Endodermal cell (in vitro differentiated cells): ENCODE results near the gene ZNF14. TPM values are rescaled to one million over a fixed set of nuclear protein-coding genes. Genes with fewer than 3 reads are reported as not detected.

ENCODE experiments used
- DNase-seq: peaks from one replicate; pipeline ENCODE4 v3.0.0-alpha.2; 2017
- H3K27ac ChIP-seq: 2 replicates; pipeline ENCODE4 v1.5.1; 2013; ENCODE audit warnings: mild to moderate bottlenecking, low read depth, low read length, moderate library complexity
- H3K27me3 ChIP-seq: 2 replicates; pipeline ENCODE4 v1.6.1; 2013; ENCODE audit warnings: mild to moderate bottlenecking, low read length, moderate library complexity; ENCODE audit not compliant: insufficient read depth, control insufficient read depth, poor library complexity, severe bottlenecking
- H3K36me3 ChIP-seq: 2 replicates; pipeline ENCODE4 v1.7.0; 2013; ENCODE audit warnings: mild to moderate bottlenecking, low read length, moderate library complexity; ENCODE audit not compliant: control insufficient read depth, insufficient read depth
- H3K4me1 ChIP-seq: one replicate; pipeline ENCODE4 v1.7.0; 2013; ENCODE audit warnings: low read length; ENCODE audit not compliant: control insufficient read depth, insufficient read depth
- H3K4me3 ChIP-seq: 2 replicates; pipeline ENCODE4 v1.5.1; 2013; ENCODE audit warnings: mild to moderate bottlenecking, low read length, moderate library complexity
- H3K9ac ChIP-seq: 2 replicates; pipeline ENCODE4 v1.6.1; 2013; ENCODE audit warnings: mild to moderate bottlenecking, low read length, moderate library complexity; ENCODE audit not compliant: poor library complexity, severe bottlenecking; ENCODE audit errors: extremely low read depth
- H3K9me3 ChIP-seq: 2 replicates; pipeline ENCODE4 v1.6.1; 2013; ENCODE audit warnings: mild to moderate bottlenecking, low read length, moderate library complexity; ENCODE audit not compliant: control insufficient read depth
- H3K27ac Mint-ChIP-seq: 2 replicates; pipeline ENCODE4 v1.8.0; 2020; ENCODE audit warnings: mixed read lengths
- H3K27me3 Mint-ChIP-seq: 2 replicates; pipeline ENCODE4 v1.8.0; 2021; ENCODE audit warnings: mild to moderate bottlenecking, mixed read lengths; ENCODE audit not compliant: insufficient read depth
- H3K36me3 Mint-ChIP-seq: 2 replicates; pipeline ENCODE4 v1.8.0; 2020; ENCODE audit warnings: low read depth, mixed read lengths
- H3K4me1 Mint-ChIP-seq: 2 replicates; pipeline ENCODE4 v1.8.0; 2020; ENCODE audit warnings: mixed read lengths
- H3K4me3 Mint-ChIP-seq: 2 replicates; pipeline ENCODE4 v1.8.0; 2020; ENCODE audit warnings: mild to moderate bottlenecking, moderate library complexity, mixed read lengths
- H3K9me3 Mint-ChIP-seq: 2 replicates; pipeline ENCODE4 v1.8.0; 2020; ENCODE audit warnings: mild to moderate bottlenecking, mixed read lengths
- WGBS, 2 experiments: methylation state at CpG; one replicate each; pipeline versions ENCODE4 v1.1.5 to v1.1.7; 2013; ENCODE audit warnings: missing lambda C conversion rate in 2 of 2, mixed read lengths in 1 of 2; ENCODE audit not compliant: insufficient coverage in 1 of 2, insufficient read length in 1 of 2; 5-methylcytosine and 5-hydroxymethylcytosine counted together
- total RNA-seq, 2 donors: library from RNA; stranded (reverse); fragmentation: NEBNext Ultra II Directional in 1 of 2; extraction: Animal tissue kit (Norgen Biotek cat#: 25700) in 1 of 2; gene quantifications; 2 replicates in 1 of 2; 3 replicates in 1 of 2; pipeline ENCODE4 v1.2.1, GENCODE V29; 2021
- TF ChIP-seq, protein P1 (sequence below): fragments of 200-600 bp; sonication (generic); conservative IDR thresholded peaks from 2 replicates; pipeline ENCODE4 v1.5.0; 2021; ENCODE audit warnings: antibody characterized with exemption, mild to moderate bottlenecking

Gene ZNF14
- total RNA-seq, 2 donors from 2014 or later, result 7.8 to 8.7 TPM

DNA sequence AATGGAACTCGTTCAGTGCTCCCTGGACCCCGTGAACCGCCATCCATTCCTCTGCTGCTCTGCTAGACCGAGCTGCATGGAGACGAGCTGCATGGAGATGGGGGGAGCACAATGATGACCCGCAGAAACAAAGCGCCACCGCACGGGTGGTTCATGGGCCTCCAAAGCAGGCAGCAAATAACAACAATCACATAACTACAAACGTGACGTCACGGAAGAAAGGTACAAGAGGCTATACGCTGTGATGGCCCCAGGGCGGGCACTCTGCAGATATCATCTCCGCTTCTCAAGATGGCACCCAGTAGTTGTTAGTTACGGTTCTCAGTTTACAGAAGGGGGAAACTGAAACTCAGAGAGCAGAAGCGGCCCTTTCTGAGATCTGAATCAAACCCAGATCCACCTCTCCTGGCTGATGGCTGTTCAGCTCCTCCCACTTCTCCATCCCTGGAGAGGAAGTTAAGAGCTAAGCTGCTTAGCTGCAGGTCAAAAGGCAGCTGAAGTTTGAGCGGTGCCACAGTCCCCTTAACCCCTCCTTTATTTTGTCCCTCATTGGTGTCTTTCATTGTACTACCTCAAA is 71.1 kb downstream of the ZNF14 start:
- Histone ChIP-seq H3K27me3 (no peaks in the 10 kb centered on the region), H3K4me1 (no peaks in the 10 kb centered on the region), H3K4me3 (peak overlapping the region; percentile 78), H3K36me3 (peaks cover 32% of the 10 kb centered on the region), H3K9ac (no peak overlapping the region), H3K9me3 (no peaks in the 10 kb centered on the region), H3K27ac (no peak overlapping the region)
- Mint-ChIP-seq H3K9me3 (peaks cover 2% of the 10 kb centered on the region), H3K36me3 (peaks cover 35% of the 10 kb centered on the region), H3K4me3 (peak overlapping the region; percentile 87), H3K27me3 (no peaks in the 10 kb centered on the region), H3K4me1 (peaks cover 18% of the 10 kb centered on the region), H3K27ac (peak overlapping the region; percentile 84)
- TF ChIP-seq, protein P1, sequence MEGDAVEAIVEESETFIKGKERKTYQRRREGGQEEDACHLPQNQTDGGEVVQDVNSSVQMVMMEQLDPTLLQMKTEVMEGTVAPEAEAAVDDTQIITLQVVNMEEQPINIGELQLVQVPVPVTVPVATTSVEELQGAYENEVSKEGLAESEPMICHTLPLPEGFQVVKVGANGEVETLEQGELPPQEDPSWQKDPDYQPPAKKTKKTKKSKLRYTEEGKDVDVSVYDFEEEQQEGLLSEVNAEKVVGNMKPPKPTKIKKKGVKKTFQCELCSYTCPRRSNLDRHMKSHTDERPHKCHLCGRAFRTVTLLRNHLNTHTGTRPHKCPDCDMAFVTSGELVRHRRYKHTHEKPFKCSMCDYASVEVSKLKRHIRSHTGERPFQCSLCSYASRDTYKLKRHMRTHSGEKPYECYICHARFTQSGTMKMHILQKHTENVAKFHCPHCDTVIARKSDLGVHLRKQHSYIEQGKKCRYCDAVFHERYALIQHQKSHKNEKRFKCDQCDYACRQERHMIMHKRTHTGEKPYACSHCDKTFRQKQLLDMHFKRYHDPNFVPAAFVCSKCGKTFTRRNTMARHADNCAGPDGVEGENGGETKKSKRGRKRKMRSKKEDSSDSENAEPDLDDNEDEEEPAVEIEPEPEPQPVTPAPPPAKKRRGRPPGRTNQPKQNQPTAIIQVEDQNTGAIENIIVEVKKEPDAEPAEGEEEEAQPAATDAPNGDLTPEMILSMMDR, result no peak
- DNase-seq, result peak; percentile 62
- 89 to 93% methylated on average over 13 to 18 of the region's 18 CpGs for WGBS, 2 experiments

DNA sequence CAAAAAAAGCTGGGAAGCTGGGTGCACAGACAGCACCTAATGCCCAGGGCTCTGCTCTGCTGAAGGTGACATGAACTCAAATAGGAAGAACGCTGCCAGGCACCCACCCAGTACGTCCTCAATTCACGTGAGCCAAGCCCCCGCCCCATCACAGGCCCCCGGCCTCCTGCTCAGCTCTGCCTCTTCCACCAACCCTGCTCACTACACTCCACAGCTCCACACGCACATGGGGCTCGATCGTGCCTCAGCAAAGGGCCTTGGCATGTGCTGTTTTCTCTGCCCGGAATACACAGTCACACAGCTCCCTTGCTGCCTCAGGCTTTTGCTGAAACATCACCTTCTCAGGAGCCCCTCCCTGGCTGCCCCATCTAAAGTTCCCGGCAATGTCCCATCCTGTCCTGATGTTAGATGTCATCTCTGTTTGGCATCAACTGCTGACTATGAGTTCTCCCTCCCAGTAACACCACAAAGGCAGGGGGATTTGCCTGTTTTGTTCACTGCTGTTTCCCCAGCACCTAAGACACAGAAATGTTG is 71.7 kb downstream of the ZNF14 start:
- DNase-seq, result no peak
- H3K36me3 Mint-ChIP-seq, result peaks cover 39% of the 10 kb centered on the region
- H3K9me3 ChIP-seq, result no peaks in the 10 kb centered on the region
- H3K36me3 ChIP-seq, result peaks cover 37% of the 10 kb centered on the region
- TF ChIP-seq, protein P1, result no peak
- no peaks in the 10 kb centered on the region for H3K27me3 Mint-ChIP-seq
- peak overlapping the region; percentile 77 for H3K4me3 ChIP-seq
- no peaks in the 10 kb centered on the region for H3K4me1 ChIP-seq
- no peak overlapping the region for H3K9ac ChIP-seq
- 92 to 94% methylated on average over 10 of the region's 10 CpGs for WGBS, 2 experiments
- H3K4me1 Mint-ChIP-seq, result peaks cover 18% of the 10 kb centered on the region
- no peak overlapping the region for H3K27ac ChIP-seq
- H3K4me3 Mint-ChIP-seq, result peak overlapping the region; percentile 87
- peaks cover 2% of the 10 kb centered on the region for H3K9me3 Mint-ChIP-seq
- peak overlapping the region; percentile 74 for H3K27ac Mint-ChIP-seq
- no peaks in the 10 kb centered on the region for H3K27me3 ChIP-seq

Other genes with a start within 250 kb of the ZNF14 start
- gene TSSK6, start 217.6 kb downstream of the ZNF14 start, total RNA-seq, result 1 to 10 TPM; 2.9 to 5.0 TPM
- 100 to 1,000 TPM; 408 to 446 TPM for gene NDUFA13, start 216.9 kb downstream of the ZNF14 start, total RNA-seq
- 10 to 100 TPM in 1 of 2 donors, 1 to 10 TPM in 1; 7.3 to 12.6 TPM for gene YJEFN3, start 204.2 kb downstream of the ZNF14 start, total RNA-seq
- 1 to 10 TPM; 3.6 to 9.9 TPM for gene CILP2, start 194.8 kb downstream of the ZNF14 start, total RNA-seq
- 1 to 10 TPM; 4.1 to 8.6 TPM for gene PBX4, start 114.4 kb downstream of the ZNF14 start, total RNA-seq
- gene LPAR2, start 104.9 kb downstream of the ZNF14 start, total RNA-seq, result 10 to 100 TPM; 60.4 to 81.7 TPM
- gene GMIP, start 89.5 kb downstream of the ZNF14 start, total RNA-seq, result 10 to 100 TPM; 16.5 to 18.7 TPM
- 10 to 100 TPM; 77.0 to 79.8 TPM for gene ATP13A1, start 69.4 kb downstream of the ZNF14 start, total RNA-seq
- gene ZNF101, start 64.3 kb downstream of the ZNF14 start, total RNA-seq, result 10 to 100 TPM; 53.2 to 62.9 TPM
- 10 to 100 TPM in 1 of 2 donors, 1 to 10 TPM in 1; 8.8 to 12.0 TPM for gene ZNF506, start 88.6 kb upstream of the ZNF14 start, total RNA-seq
- gene ZNF253, start 132.8 kb upstream of the ZNF14 start, total RNA-seq, result 10 to 100 TPM; 44.4 to 51.9 TPM
- gene ZNF93, start 167.8 kb upstream of the ZNF14 start, total RNA-seq, result 10 to 100 TPM; 47.7 to 53.3 TPM